HepG2 (cell line): ENCODE measurements around the gene AHNAK. TPM values are rescaled to one million over a fixed set of nuclear protein-coding genes. Genes with fewer than 3 reads are reported as not detected.

ENCODE experiments used
- AKAP8 ChIP-seq: sonication (generic); formaldehyde crosslinking; IDR thresholded peaks from 2 replicates; pipeline ENCODE4 v1.5.1; 2020; ENCODE audit warnings: mild to moderate bottlenecking, missing genetic modification reagents
- ARID2 ChIP-seq: sonication (generic); formaldehyde crosslinking; IDR thresholded peaks from 2 replicates; pipeline ENCODE4 v1.8.1; 2022; ENCODE audit warnings: mild to moderate bottlenecking, missing genetic modification reagents, borderline replicate concordance
- BORCS8-MEF2B ChIP-seq: sonication (generic); formaldehyde crosslinking; IDR thresholded peaks from 2 replicates; pipeline ENCODE4 v1.8.0; 2022; ENCODE audit warnings: mild to moderate bottlenecking, missing genetic modification reagents
- BRD4 ChIP-seq: sonication (generic); formaldehyde crosslinking; IDR thresholded peaks from 2 replicates; pipeline ENCODE4 v1.4.0; 2020; ENCODE audit warnings: missing genetic modification reagents
- HHEX ChIP-seq: IDR thresholded peaks from 2 replicates; pipeline ENCODE4 v1.6.1; 2016; ENCODE audit warnings: control low read depth
- MIXL1 ChIP-seq: IDR thresholded peaks from 2 replicates; pipeline ENCODE4 v1.6.1; 2016
- NR2F2 ChIP-seq: IDR thresholded peaks from 2 replicates; pipeline ENCODE4 v1.6.1; 2012; ENCODE audit warnings: low read depth, inconsistent platforms, borderline replicate concordance
- NR3C1 ChIP-seq: sonication (generic); formaldehyde crosslinking; IDR thresholded peaks from 2 replicates; pipeline ENCODE4 v1.4.0; 2020; ENCODE audit warnings: missing genetic modification reagents
- SMC3 ChIP-seq: IDR thresholded peaks from 2 replicates; pipeline ENCODE4 v1.6.1; 2011; ENCODE audit warnings: low read length, improper control_type of control experiment
- THYN1 ChIP-seq: sonication (generic); formaldehyde crosslinking; IDR thresholded peaks from 2 replicates; pipeline ENCODE4 v1.8.1; 2023; ENCODE audit warnings: low read depth, mild to moderate bottlenecking, moderate library complexity, missing genetic modification reagents, borderline replicate concordance
- ZBTB2 ChIP-seq: sonication (generic); formaldehyde crosslinking; IDR thresholded peaks from 2 replicates; pipeline ENCODE4 v1.8.0; 2022; ENCODE audit warnings: low read depth, missing genetic modification reagents
- ZNF263 ChIP-seq: sonication (generic); formaldehyde crosslinking; IDR thresholded peaks from 2 replicates; pipeline ENCODE4 v1.4.0; 2020; ENCODE audit warnings: missing genetic modification reagents
- ZNF292 ChIP-seq: sonication (generic); formaldehyde crosslinking; IDR thresholded peaks from 2 replicates; pipeline ENCODE4 v1.8.1; 2022; ENCODE audit warnings: mild to moderate bottlenecking, low read depth, missing genetic modification reagents, borderline replicate concordance
- ZNF546 ChIP-seq: sonication (generic); formaldehyde crosslinking; conservative IDR thresholded peaks from 2 replicates; pipeline ENCODE4 v1.8.1; 2023; ENCODE audit warnings: mild to moderate bottlenecking, missing genetic modification reagents
- ZNF607 ChIP-seq: sonication (generic); formaldehyde crosslinking; IDR thresholded peaks from 2 replicates; pipeline ENCODE4 v1.5.1; 2020; ENCODE audit warnings: missing genetic modification reagents, mild to moderate bottlenecking, borderline replicate concordance
- ZNF652 ChIP-seq: IDR thresholded peaks from 2 replicates; pipeline ENCODE4 v1.6.1; 2016; ENCODE audit warnings: low read depth, borderline replicate concordance
- ZNF761 ChIP-seq: sonication (generic); formaldehyde crosslinking; conservative IDR thresholded peaks from 2 replicates; pipeline ENCODE4 v1.4.0; 2020; ENCODE audit warnings: mild to moderate bottlenecking, missing genetic modification reagents
- ZSCAN25 ChIP-seq: sonication (generic); formaldehyde crosslinking; IDR thresholded peaks from 2 replicates; pipeline ENCODE4 v1.8.0; 2022; ENCODE audit warnings: mild to moderate bottlenecking, missing genetic modification reagents
- polyA plus RNA-seq, 8 experiments: library from polyadenylated mRNA; depleted of rRNA in 3 of 8; stranded (reverse) in 7 of 8; unstranded in 1 of 8; fragments of >200 nt; fragmentation: Illumina TruSeq in 4 of 8; extraction: Trizol in 4 of 8; gene quantifications; 2 replicates each; pipeline versions ENCODE4 v1.2.1 to v1.2.3, GENCODE V29; 2011 to 2016; ENCODE audit warnings: low read depth in 4 of 8, missing spikeins in 1 of 8, mixed read lengths in 1 of 8; ENCODE audit not compliant: insufficient read depth in 1 of 8
- total RNA-seq, 5 experiments: library from RNA; depleted of rRNA; stranded (reverse); fragments of >200 nt; fragmentation: Illumina TruSeq; extraction: Trizol; gene quantifications; 2 replicates each; pipeline ENCODE4 v1.2.3, GENCODE V29; 2016; ENCODE audit warnings: low read depth in 1 of 5
- TF ChIP-seq, protein P1 (sequence below): sonication (generic); formaldehyde crosslinking; IDR thresholded peaks from 2 replicates; pipeline ENCODE4 v1.4.0; 2020; ENCODE audit warnings: missing genetic modification reagents, low read depth, mild to moderate bottlenecking, borderline replicate concordance
- TF ChIP-seq, protein P2 (sequence below), 2 experiments: sonication (generic) in 1 of 2; formaldehyde crosslinking in 1 of 2; IDR thresholded peaks; 2 replicates each; pipeline versions ENCODE4 v1.4.0 to v1.6.1; 2018 to 2020; ENCODE audit warnings: missing genetic modification reagents in 2 of 2, borderline replicate concordance in 1 of 2, low read depth in 1 of 2, mild to moderate bottlenecking in 1 of 2, missing biosample characterization in 1 of 2
- TF ChIP-seq, protein P3 (sequence below): sonication (generic); formaldehyde crosslinking; IDR thresholded peaks from 2 replicates; pipeline ENCODE4 v1.4.0; 2020; ENCODE audit warnings: mild to moderate bottlenecking, missing genetic modification reagents

Gene AHNAK
- total and polyA plus RNA-seq, 2 of the 13 experiments (the other 11 are each of a cell fraction or from before 2014, with no cell fraction given) = 23.4 to 25.0 TPM

DNA sequence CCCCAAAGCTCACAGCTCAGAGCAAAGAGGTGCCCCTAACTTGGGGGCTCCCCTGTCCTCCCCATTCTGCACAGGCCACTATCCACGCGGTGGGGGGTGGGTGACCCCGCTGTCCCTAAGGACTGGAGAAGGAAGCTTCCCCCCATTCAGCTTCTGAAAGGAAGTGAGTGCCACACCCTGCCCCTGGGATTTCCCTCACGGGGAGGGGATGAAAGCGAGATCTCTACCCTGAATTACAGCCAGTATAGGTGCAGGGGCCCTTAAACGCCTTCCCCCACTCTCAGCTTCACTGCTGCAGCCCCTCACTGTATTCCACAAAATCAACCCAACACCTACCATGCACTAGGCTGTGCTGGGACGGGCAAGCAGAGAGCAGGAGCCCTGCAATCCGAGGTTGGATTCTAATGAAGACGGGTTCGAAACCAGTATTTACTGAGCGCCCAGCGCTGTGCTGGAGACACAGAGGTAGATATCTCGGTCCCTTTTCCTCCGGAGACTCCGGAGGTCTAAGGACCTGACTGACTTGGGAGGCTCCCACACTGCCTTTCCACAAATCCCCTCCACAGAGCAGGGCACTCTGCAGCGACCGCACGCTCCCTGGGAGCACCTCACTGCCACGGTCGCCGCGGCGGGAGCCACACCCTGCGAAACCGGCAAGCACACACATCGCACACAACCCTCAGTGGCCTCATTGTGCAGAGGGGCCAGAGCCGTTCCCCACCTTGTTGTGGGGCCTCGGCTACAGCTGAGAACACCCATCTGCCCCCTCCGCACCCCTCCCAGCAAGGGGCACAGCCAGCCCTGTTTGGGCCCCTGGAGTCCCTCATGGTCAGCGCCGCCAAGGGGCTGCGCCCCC lies 1.8 kb downstream of the AHNAK start (continued):
- TF ChIP-seq AKAP8 (CRISPR knock-in tag) (0 out of 2 replicates have a peak, but pooled peaks have one; percentile 10), ZBTB2 (CRISPR knock-in tag) (no peak), BRD4 (CRISPR knock-in tag) (peak; percentile 17; the same call in 1 of the 2 replicates), NR2F2 (no peak), ZNF761 (0 out of 2 replicates have a peak, but pooled peaks have one; percentile 7), NR3C1 (CRISPR knock-in tag) (no peak), THYN1 (CRISPR knock-in tag) (0 out of 2 replicates have a peak, but pooled peaks have one; percentile 17), ZNF546 (CRISPR knock-in tag) (no peak), ARID2 (0 out of 2 replicates have a peak, but pooled peaks have one; percentile 43), ZSCAN25 (CRISPR knock-in tag) (peak; percentile 70; the same call in 1 of the 2 replicates), MIXL1 (CRISPR knock-in tag) (no peak), ZNF263 (CRISPR knock-in tag) (peak; percentile 75; the same call in 1 of the 2 replicates), ZNF652 (CRISPR knock-in tag) (no peak), SMC3 (no peak), ZNF292 (CRISPR knock-in tag) (peak; percentile 64; the same call in 1 of the 2 replicates), ZNF607 (CRISPR knock-in tag) (no peak), HHEX (no peak), BORCS8-MEF2B (CRISPR knock-in tag) (peak; percentile 10; the same call in 1 of the 2 replicates)
- TF ChIP-seq, protein P1, sequence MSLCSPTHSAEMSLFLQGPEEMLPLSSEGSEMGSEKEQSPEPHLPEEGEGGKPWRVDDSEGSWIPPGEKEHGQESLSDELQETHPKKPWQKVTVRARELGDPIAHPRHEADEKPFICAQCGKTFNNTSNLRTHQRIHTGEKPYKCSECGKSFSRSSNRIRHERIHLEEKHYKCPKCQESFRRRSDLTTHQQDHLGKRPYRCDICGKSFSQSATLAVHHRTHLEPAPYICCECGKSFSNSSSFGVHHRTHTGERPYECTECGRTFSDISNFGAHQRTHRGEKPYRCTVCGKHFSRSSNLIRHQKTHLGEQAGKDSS = no peak
- TF ChIP-seq, protein P2, sequence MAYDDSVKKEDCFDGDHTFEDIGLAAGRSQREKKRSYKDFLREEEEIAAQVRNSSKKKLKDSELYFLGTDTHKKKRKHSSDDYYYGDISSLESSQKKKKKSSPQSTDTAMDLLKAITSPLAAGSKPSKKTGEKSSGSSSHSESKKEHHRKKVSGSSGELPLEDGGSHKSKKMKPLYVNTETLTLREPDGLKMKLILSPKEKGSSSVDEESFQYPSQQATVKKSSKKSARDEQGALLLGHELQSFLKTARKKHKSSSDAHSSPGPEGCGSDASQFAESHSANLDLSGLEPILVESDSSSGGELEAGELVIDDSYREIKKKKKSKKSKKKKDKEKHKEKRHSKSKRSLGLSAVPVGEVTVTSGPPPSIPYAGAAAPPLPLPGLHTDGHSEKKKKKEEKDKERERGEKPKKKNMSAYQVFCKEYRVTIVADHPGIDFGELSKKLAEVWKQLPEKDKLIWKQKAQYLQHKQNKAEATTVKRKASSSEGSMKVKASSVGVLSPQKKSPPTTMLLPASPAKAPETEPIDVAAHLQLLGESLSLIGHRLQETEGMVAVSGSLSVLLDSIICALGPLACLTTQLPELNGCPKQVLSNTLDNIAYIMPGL (CRISPR knock-in tag; IDR thresholded peaks at IDR 0.05; ENCODE audit: borderline replicate concordance in 1 of 2, low read depth in 1 of 2) = no peak
- TF ChIP-seq, protein P3, sequence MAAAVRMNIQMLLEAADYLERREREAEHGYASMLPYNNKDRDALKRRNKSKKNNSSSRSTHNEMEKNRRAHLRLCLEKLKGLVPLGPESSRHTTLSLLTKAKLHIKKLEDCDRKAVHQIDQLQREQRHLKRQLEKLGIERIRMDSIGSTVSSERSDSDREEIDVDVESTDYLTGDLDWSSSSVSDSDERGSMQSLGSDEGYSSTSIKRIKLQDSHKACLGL (CRISPR knock-in tag) = no peak
